Esophagus squamous epithelium (tissue), 4 donors: ENCODE measurements around the gene APCDD1.

Source experiments
- CTCF ChIP-seq, 6 experiments: fragments of 450-650 bp in 4 of 6; fragments of 200-600 bp in 2 of 6; sonication (generic) in 2 of 6; IDR thresholded peaks; one replicate each; pipeline ENCODE4 v1.5.1; 2016 to 2019; ENCODE audit warnings: antibody characterized with exemption in 6 of 6, mild to moderate bottlenecking in 4 of 6, moderate library complexity in 4 of 6
- POLR2A ChIP-seq, 4 donors: fragments of 450-650 bp; IDR thresholded peaks; one replicate each; pipeline ENCODE4 v1.6.1; 2017; ENCODE audit warnings: antibody characterized with exemption in 4 of 4, mild to moderate bottlenecking in 4 of 4, moderate library complexity in 3 of 4

GRCh38 chr18:10443001-10443400 is 11.4 kb upstream of the APCDD1 start:
- TF ChIP-seq CTCF (IDR thresholded peaks at IDR 0.05): no peak
- no peak for TF ChIP-seq POLR2A (IDR thresholded peaks at IDR 0.05)
